Kidney (tissue), 14 donors: ENCODE data around the gene WDFY3. TPM values are rescaled to one million over a fixed set of nuclear protein-coding genes. Genes with fewer than 3 reads are reported as not detected.

Experiments
- DNase-seq, 5 donors: peaks; one replicate each; pipeline ENCODE4 v3.0.0-alpha.2; 2013 to 2020
- FAIRE-seq: peaks from 2 replicates; lab custom pipeline; 2012; peaks lifted over from hg19 to GRCh38; lab: Jason Lieb, UNC
- H3K27ac ChIP-seq, 2 donors: one replicate each; pipeline ENCODE4 v1.7.0; 2013; ENCODE audit warnings: low read depth in 2 of 2, low read length in 2 of 2, inconsistent platforms in 1 of 2
- H3K27me3 ChIP-seq: one replicate; pipeline ENCODE4 v1.7.1; 2013; ENCODE audit warnings: low read length, inconsistent platforms; ENCODE audit not compliant: control insufficient read depth, insufficient read depth
- H3K36me3 ChIP-seq, 3 donors: one replicate each; pipeline versions ENCODE4 v1.7.0 to v1.7.1; 2013; ENCODE audit warnings: low read length in 3 of 3, control low read depth in 1 of 3, inconsistent platforms in 1 of 3; ENCODE audit not compliant: insufficient read depth in 3 of 3, control insufficient read depth in 2 of 3
- H3K4me1 ChIP-seq, 3 donors: one replicate each; pipeline versions ENCODE4 v1.7.0 to v1.7.1; 2013; ENCODE audit warnings: low read length in 3 of 3, inconsistent platforms in 1 of 3, low read depth in 1 of 3; ENCODE audit not compliant: control insufficient read depth in 2 of 3, insufficient read depth in 2 of 3
- H3K4me3 ChIP-seq, 3 donors: one replicate each; pipeline versions ENCODE4 v1.7.0 to v1.8.1; 2013; ENCODE audit warnings: low read length in 3 of 3, control low read depth in 1 of 3, inconsistent platforms in 1 of 3
- H3K9ac ChIP-seq, 3 donors: one replicate each; pipeline versions ENCODE4 v1.7.0 to v1.7.1; 2013; ENCODE audit warnings: low read length in 3 of 3, control low read depth in 1 of 3, inconsistent platforms in 1 of 3
- H3K9me3 ChIP-seq, 3 donors: one replicate each; pipeline versions ENCODE4 v1.7.0 to v1.7.1; 2013; ENCODE audit warnings: low read length in 3 of 3, control low read depth in 1 of 3, inconsistent platforms in 1 of 3; ENCODE audit not compliant: control insufficient read depth in 2 of 3, insufficient read depth in 1 of 3
- intact Hi-C: fragments of 100-400 bp; cut with DNase I; formaldehyde crosslinking; loops from one replicate; pipeline ENCODE4 v1.11.1; 2022
- polyA plus RNA-seq: library from polyadenylated mRNA; stranded (reverse); fragments of 350-450 nt; fragmentation: Illumina TruSeq; extraction: RNeasy Lipid Tissue Mini Kit (QIAGEN cat#74804); gene quantifications from one replicate; pipeline ENCODE4 v1.2.3, GENCODE V29; 2014; ENCODE audit warnings: low read depth, low replicate concordance; ENCODE audit not compliant: insufficient read depth
- total RNA-seq: library from RNA; stranded (reverse); fragmentation: NEBNext Ultra II Directional; extraction: Animal tissue kit (Norgen Biotek cat#: 25700); gene quantifications from one replicate; pipeline ENCODE4 v1.2.1, GENCODE V29; 2021
- TF ChIP-seq, protein P1 (sequence below): IDR thresholded peaks from 3 replicates; pipeline ENCODE4 v1.5.1; 2012; ENCODE audit warnings: mild to moderate bottlenecking, moderate library complexity, borderline replicate concordance; ENCODE audit not compliant: insufficient read depth; ENCODE audit errors: extremely low read depth
- donor health status: control.
- donor health status: control.
- donor health status: control.
- donor health status: control.
- donor health status: control.
- donor health status: DM: yes; HTN: yes; CAD: no.
- donor health status: Normal renal cell carcinoma (clear cell type).

WDFY3 gene
- total and polyA plus RNA-seq, 2 donors from 2014 or later: 9.4 to 151 TPM

GRCh38 chr4:84697159-84697558 is 269.3 kb downstream of the WDFY3 start:
- Histone ChIP-seq H3K9ac (no peak overlapping the region), H3K36me3 (peaks cover 20 to 52% (median 32%) of the 10 kb centered on the region in 3 donors), H3K4me1 (peaks cover 0 to 2% (median 0%) of the 10 kb centered on the region in 3 donors), H3K27me3 (no peaks in the 10 kb centered on the region), H3K27ac (no peak overlapping the region), H3K9me3 (no peaks in the 10 kb centered on the region), H3K4me3 (no peak overlapping the region)
- intact Hi-C loops: no loop called here
- DNase-seq (no peak), FAIRE-seq (no peak)
- TF ChIP-seq, protein P1, sequence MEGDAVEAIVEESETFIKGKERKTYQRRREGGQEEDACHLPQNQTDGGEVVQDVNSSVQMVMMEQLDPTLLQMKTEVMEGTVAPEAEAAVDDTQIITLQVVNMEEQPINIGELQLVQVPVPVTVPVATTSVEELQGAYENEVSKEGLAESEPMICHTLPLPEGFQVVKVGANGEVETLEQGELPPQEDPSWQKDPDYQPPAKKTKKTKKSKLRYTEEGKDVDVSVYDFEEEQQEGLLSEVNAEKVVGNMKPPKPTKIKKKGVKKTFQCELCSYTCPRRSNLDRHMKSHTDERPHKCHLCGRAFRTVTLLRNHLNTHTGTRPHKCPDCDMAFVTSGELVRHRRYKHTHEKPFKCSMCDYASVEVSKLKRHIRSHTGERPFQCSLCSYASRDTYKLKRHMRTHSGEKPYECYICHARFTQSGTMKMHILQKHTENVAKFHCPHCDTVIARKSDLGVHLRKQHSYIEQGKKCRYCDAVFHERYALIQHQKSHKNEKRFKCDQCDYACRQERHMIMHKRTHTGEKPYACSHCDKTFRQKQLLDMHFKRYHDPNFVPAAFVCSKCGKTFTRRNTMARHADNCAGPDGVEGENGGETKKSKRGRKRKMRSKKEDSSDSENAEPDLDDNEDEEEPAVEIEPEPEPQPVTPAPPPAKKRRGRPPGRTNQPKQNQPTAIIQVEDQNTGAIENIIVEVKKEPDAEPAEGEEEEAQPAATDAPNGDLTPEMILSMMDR: no peak

DNA sequence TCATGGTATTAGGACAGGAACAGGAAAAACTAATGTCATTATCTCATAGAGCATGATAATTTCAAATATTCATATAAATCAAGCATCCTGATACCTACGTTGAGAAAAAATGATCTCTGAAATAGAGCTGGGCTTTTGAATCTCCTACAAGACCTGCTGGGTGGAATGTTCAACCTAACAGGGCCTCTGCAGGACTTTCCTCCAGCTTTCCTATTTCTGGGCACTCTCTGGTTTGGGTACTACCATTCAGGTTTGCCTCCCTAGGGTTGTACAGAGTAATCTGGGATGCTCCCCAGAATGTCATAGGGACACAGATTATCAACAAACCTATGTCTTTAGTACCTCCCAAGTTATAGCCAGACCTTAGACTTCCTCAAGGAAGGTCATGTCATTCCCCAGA is 274.7 kb downstream of the WDFY3 start:
- H3K36me3 ChIP-seq: peaks cover 20 to 66% (median 39%) of the 10 kb centered on the region in 3 donors
- no peak overlapping the region for H3K9ac ChIP-seq
- TF ChIP-seq, protein P1: no peak
- no peaks in the 10 kb centered on the region for H3K27me3 ChIP-seq
- FAIRE-seq (no peak), DNase-seq (no peak)
- intact Hi-C loops: no loop called here
- no peak overlapping the region for H3K27ac ChIP-seq
- H3K9me3 ChIP-seq: no peaks in the 10 kb centered on the region
- H3K4me3 ChIP-seq: no peak overlapping the region
- H3K4me1 ChIP-seq: no peaks in the 10 kb centered on the region

GRCh38 chr4:84691170-84691691 is 275.3 kb downstream of the WDFY3 start:
- TF ChIP-seq, protein P1: no peak
- no peaks in the 10 kb centered on the region for H3K27me3 ChIP-seq
- H3K36me3 ChIP-seq: peaks cover 20 to 66% (median 40%) of the 10 kb centered on the region in 3 donors
- H3K4me1 ChIP-seq: no peaks in the 10 kb centered on the region
- H3K4me3 ChIP-seq: no peak overlapping the region
- intact Hi-C loops: no loop called here
- H3K27ac ChIP-seq: no peak overlapping the region
- no peaks in the 10 kb centered on the region for H3K9me3 ChIP-seq
- H3K9ac ChIP-seq: no peak overlapping the region
- FAIRE-seq: no peak
- no peak for DNase-seq

- H3K4me1 ChIP-seq: no peaks in the 10 kb centered on the region
- DNase-seq (no peak), FAIRE-seq (no peak)
- no peak overlapping the region for H3K9ac ChIP-seq
- intact Hi-C loops: no loop called here
- peaks cover 15 to 58% (median 36%) of the 10 kb centered on the region in 3 donors for H3K36me3 ChIP-seq
- H3K27ac ChIP-seq: no peak overlapping the region
- no peaks in the 10 kb centered on the region for H3K27me3 ChIP-seq
- H3K4me3 ChIP-seq: no peak overlapping the region
- TF ChIP-seq, protein P1: no peak
- no peaks in the 10 kb centered on the region for H3K9me3 ChIP-seq
Observed at GRCh38 chr4:84690481-84690880, 276.0 kb downstream of the WDFY3 start.
